H1 (cell line): Measurements from ENCODE around the gene MTHFS.

ENCODE experiments used
- HDAC6 ChIP-seq: IDR thresholded peaks from one replicate; pipeline ENCODE4 v1.7.1; 2012; ENCODE audit warnings: low read depth, mild to moderate bottlenecking, inconsistent platforms, low read length, moderate library complexity
- KDM1A ChIP-seq: fragments of 200-600, 300-600 bp; sonication (generic); IDR thresholded peaks from 2 replicates; pipeline ENCODE4 v1.7.1; 2016; ENCODE audit warnings: mild to moderate bottlenecking, low read length, borderline replicate concordance
- KDM5A ChIP-seq: fragments of 200-600 bp; IDR thresholded peaks from 2 replicates; pipeline ENCODE4 v1.7.1; 2012; ENCODE audit warnings: mild to moderate bottlenecking, low read length, inconsistent platforms, mixed read lengths
- POLR2A ChIP-seq, 2 experiments: IDR thresholded peaks; 1 replicate in 1 of 2; 2 replicates in 1 of 2; pipeline ENCODE4 v1.6.1; 2011; ENCODE audit warnings: low read depth in 2 of 2, low read length in 2 of 2, mild to moderate bottlenecking in 2 of 2; ENCODE audit errors: control extremely low read depth in 1 of 2
- RAD21 ChIP-seq, 2 experiments: IDR thresholded peaks in 1 of 2; conservative IDR thresholded peaks in 1 of 2; 2 replicates each; pipeline ENCODE4 v1.6.1; 2011; ENCODE audit warnings: low read depth in 2 of 2, low read length in 2 of 2, improper control_type of control experiment in 1 of 2, inconsistent platforms in 1 of 2, mild to moderate bottlenecking in 1 of 2, moderate library complexity in 1 of 2
- SAP30 ChIP-seq: fragments of 300-600 bp; sonication (generic); IDR thresholded peaks from 2 replicates; pipeline ENCODE4 v1.7.1; 2012; ENCODE audit warnings: low read length, moderate library complexity, mild to moderate bottlenecking, inconsistent platforms; ENCODE audit not compliant: insufficient read depth, insufficient replicate concordance
- SRF ChIP-seq: IDR thresholded peaks from 2 replicates; pipeline ENCODE4 v1.6.1; 2011; ENCODE audit warnings: mild to moderate bottlenecking, low read depth, low read length, moderate library complexity
- SUZ12 ChIP-seq: fragments of 200-600 bp; sonication (generic); IDR thresholded peaks from 2 replicates; pipeline ENCODE4 v1.6.1; 2012; ENCODE audit warnings: mild to moderate bottlenecking, inconsistent platforms, low read length, moderate library complexity, mixed read lengths
- ZNF274 ChIP-seq: IDR thresholded peaks from 2 replicates; pipeline ENCODE4 v1.7.0; 2012; ENCODE audit warnings: low read length, borderline replicate concordance; ENCODE audit errors: extremely low read depth
- TF ChIP-seq, protein P1 (sequence below), 3 experiments: IDR thresholded peaks; 1 replicate in 2 of 3; 2 replicates in 1 of 3; pipeline versions ENCODE4 v1.5.1 to v1.6.1; 2011; ENCODE audit warnings: low read length in 3 of 3, mild to moderate bottlenecking in 3 of 3, inconsistent platforms in 2 of 3, low read depth in 1 of 3, moderate library complexity in 1 of 3; ENCODE audit not compliant: insufficient read depth in 1 of 3; ENCODE audit errors: control extremely low read depth in 1 of 3
- TF ChIP-seq, protein P2 (sequence below): IDR thresholded peaks from 2 replicates; pipeline ENCODE4 v1.6.1; 2012; ENCODE audit warnings: inconsistent platforms
- TF ChIP-seq, protein P3 (sequence below): IDR thresholded peaks from 2 replicates; pipeline ENCODE4 v1.6.1; 2011; ENCODE audit warnings: low read depth, mild to moderate bottlenecking, low read length; ENCODE audit not compliant: insufficient read depth
- TF ChIP-seq, protein P4 (sequence below): IDR thresholded peaks from 2 replicates; pipeline ENCODE4 v1.6.1; 2012; ENCODE audit warnings: low read length, inconsistent platforms

DNA sequence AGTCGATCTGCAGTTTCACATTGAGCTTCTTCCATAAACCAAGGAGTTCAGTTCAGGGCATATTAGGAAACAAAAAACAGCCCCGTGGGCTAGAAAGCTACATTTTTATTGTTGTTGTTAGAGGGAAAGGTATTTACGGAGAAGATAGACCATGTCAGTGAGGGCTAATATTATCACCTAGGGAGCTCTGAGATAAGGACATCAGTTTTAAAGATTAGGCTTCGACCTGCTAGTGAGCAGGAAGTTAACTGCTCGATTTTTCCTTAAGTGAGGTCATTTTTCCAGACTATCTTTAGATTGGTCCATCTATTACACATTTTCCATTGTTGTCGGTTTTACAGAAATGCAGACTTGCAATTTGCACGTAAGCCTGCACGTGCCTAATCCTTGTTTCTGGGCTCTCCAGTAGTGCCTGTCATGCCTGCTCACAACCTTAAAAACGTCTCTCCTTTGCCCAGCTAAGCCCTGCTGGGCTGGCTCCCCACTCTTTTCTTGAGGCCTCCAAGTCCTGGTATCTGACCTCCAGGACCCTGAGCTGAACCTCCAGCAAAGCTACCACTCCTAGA, 72.6 kb downstream of the MTHFS start:
- TF ChIP-seq, protein P1, sequence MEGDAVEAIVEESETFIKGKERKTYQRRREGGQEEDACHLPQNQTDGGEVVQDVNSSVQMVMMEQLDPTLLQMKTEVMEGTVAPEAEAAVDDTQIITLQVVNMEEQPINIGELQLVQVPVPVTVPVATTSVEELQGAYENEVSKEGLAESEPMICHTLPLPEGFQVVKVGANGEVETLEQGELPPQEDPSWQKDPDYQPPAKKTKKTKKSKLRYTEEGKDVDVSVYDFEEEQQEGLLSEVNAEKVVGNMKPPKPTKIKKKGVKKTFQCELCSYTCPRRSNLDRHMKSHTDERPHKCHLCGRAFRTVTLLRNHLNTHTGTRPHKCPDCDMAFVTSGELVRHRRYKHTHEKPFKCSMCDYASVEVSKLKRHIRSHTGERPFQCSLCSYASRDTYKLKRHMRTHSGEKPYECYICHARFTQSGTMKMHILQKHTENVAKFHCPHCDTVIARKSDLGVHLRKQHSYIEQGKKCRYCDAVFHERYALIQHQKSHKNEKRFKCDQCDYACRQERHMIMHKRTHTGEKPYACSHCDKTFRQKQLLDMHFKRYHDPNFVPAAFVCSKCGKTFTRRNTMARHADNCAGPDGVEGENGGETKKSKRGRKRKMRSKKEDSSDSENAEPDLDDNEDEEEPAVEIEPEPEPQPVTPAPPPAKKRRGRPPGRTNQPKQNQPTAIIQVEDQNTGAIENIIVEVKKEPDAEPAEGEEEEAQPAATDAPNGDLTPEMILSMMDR (IDR thresholded peaks at IDR 0.05; ENCODE audit: control extremely low read depth in 1 of 3, insufficient read depth in 1 of 3, low read depth in 1 of 3, low read length in 3 of 3), result no peak
- TF ChIP-seq SUZ12, result no peak
- TF ChIP-seq KDM5A, result no peak
- TF ChIP-seq POLR2A (IDR thresholded peaks at IDR 0.05; ENCODE audit: control extremely low read depth in 1 of 2, low read depth in 2 of 2, low read length in 2 of 2), result no peak
- TF ChIP-seq, protein P2, sequence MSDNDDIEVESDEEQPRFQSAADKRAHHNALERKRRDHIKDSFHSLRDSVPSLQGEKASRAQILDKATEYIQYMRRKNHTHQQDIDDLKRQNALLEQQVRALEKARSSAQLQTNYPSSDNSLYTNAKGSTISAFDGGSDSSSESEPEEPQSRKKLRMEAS, result no peak
- TF ChIP-seq RAD21 (IDR thresholded peaks at IDR 0.05 in 1 of 2, conservative IDR thresholded peaks at IDR 0.05 in 1 of 2; ENCODE audit: low read depth in 2 of 2, low read length in 2 of 2), result no peak
- no peak for TF ChIP-seq SRF
- no peak for TF ChIP-seq KDM1A
- TF ChIP-seq HDAC6, result no peak
- no peak for TF ChIP-seq ZNF274
- TF ChIP-seq, protein P3, sequence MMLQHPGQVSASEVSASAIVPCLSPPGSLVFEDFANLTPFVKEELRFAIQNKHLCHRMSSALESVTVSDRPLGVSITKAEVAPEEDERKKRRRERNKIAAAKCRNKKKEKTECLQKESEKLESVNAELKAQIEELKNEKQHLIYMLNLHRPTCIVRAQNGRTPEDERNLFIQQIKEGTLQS, result no peak
- no peak for TF ChIP-seq SAP30
- TF ChIP-seq, protein P4, sequence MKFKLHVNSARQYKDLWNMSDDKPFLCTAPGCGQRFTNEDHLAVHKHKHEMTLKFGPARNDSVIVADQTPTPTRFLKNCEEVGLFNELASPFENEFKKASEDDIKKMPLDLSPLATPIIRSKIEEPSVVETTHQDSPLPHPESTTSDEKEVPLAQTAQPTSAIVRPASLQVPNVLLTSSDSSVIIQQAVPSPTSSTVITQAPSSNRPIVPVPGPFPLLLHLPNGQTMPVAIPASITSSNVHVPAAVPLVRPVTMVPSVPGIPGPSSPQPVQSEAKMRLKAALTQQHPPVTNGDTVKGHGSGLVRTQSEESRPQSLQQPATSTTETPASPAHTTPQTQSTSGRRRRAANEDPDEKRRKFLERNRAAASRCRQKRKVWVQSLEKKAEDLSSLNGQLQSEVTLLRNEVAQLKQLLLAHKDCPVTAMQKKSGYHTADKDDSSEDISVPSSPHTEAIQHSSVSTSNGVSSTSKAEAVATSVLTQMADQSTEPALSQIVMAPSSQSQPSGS, result no peak
